Transverse colon (tissue), 4 donors: ENCODE data around the gene SLC25A4. TPM values are rescaled to one million over a fixed set of nuclear protein-coding genes. Genes with fewer than 3 reads are reported as not detected.

Experiments used
- DNase-seq: peaks from one replicate; pipeline ENCODE4 v3.0.0-alpha.2; 2019
- H3K27ac ChIP-seq, 4 donors: fragments of 200-600 bp; sonication (generic); 2 replicates each; pipeline ENCODE4 v1.5.1; 2016 to 2018; ENCODE audit warnings: inconsistent platforms in 4 of 4
- H3K27me3 ChIP-seq: fragments of 200-600 bp; sonication (generic); 2 replicates; pipeline ENCODE4 v1.5.1; 2017; ENCODE audit warnings: inconsistent platforms
- H3K36me3 ChIP-seq, 4 donors: fragments of 200-600 bp; sonication (generic); 2 replicates each; pipeline ENCODE4 v1.5.1; 2017 to 2019; ENCODE audit warnings: inconsistent platforms in 4 of 4
- H3K4me1 ChIP-seq, 4 donors: fragments of 200-600 bp; sonication (generic); 2 replicates each; pipeline ENCODE4 v1.5.1; 2017 to 2020; ENCODE audit warnings: inconsistent platforms in 4 of 4
- H3K4me3 ChIP-seq, 4 donors: fragments of 200-600 bp; sonication (generic); 1 replicate in 1 of 4; 2 replicates in 3 of 4; pipeline versions ENCODE4 v1.5.1 to v1.6.1; 2017 to 2019; ENCODE audit warnings: inconsistent platforms in 4 of 4
- H3K9me3 ChIP-seq, 2 donors: fragments of 200-600 bp; sonication (generic); 2 replicates each; pipeline ENCODE4 v1.5.1; 2017 to 2019; ENCODE audit warnings: inconsistent platforms in 2 of 2
- EP300 ChIP-seq: sonication (generic); formaldehyde crosslinking; IDR thresholded peaks from one replicate; pipeline ENCODE4 v1.6.1; 2017; ENCODE audit warnings: antibody characterized with exemption, low read depth
- POLR2A ChIP-seq: fragments of 450-650 bp; IDR thresholded peaks from one replicate; pipeline ENCODE4 v1.6.1; 2016; ENCODE audit warnings: antibody characterized with exemption, mild to moderate bottlenecking, moderate library complexity
- POLR2AphosphoS5 ChIP-seq, 3 donors: sonication (generic); formaldehyde crosslinking; IDR thresholded peaks; one replicate each; pipeline ENCODE4 v1.6.1; 2016; ENCODE audit warnings: antibody characterized with exemption in 3 of 3
- WGBS, 2 donors: methylation state at CpG; one replicate each; pipeline ENCODE4 v1.1.5; 2018; ENCODE audit warnings: low coverage in 1 of 2; 5-methylcytosine and 5-hydroxymethylcytosine counted together
- in situ Hi-C, 4 donors: fragments of 200-750 bp; cut with MboI; loops; one replicate each; pipeline versions ENCODE4 v1.15.0 to v1.15.1; 2017; ENCODE audit warnings: low sequenced_read_pairs in 3 of 4, low pct_ligation_motif_present in 1 of 4, low pct_unique_long_range_greater_than_20kb in 1 of 4
- intact Hi-C: fragments of 100-400 bp; cut with DNase I; formaldehyde crosslinking; loops from one replicate; pipeline ENCODE4 v1.15.1; 2023; ENCODE audit warnings: low total_unique reads
- total RNA-seq, 4 donors: library from RNA; depleted of rRNA; stranded (reverse); fragments of >200 nt; gene quantifications; one replicate each; pipeline ENCODE4 v1.1.0, GENCODE V29; 2016
- TF ChIP-seq, protein P1 (sequence below), 5 experiments: fragments of 200-600 bp in 3 of 5; fragments of 450-650 bp in 2 of 5; sonication (generic) in 3 of 5; IDR thresholded peaks; 1 replicate in 2 of 5; 2 replicates in 3 of 5; pipeline ENCODE4 v1.5.1; 2016 to 2017; ENCODE audit warnings: antibody characterized with exemption in 5 of 5, inconsistent platforms in 3 of 5, mild to moderate bottlenecking in 2 of 5, moderate library complexity in 1 of 5

The SLC25A4 gene
- total RNA-seq, 4 donors from 2014 or later = 20.9 to 57.6 (median 25.8) TPM

GRCh38 chr4:185138161-185138560 lies 4.9 kb upstream of the SLC25A4 start:
- no peak for DNase-seq
- no peak overlapping the region for H3K4me3 ChIP-seq
- 69 to 75% methylated on average over 6 to 10 of the region's 10 CpGs for WGBS, 2 donors
- intact Hi-C loops (loop anchor here (5.0 to 10.0 kb wide), 2 partner anchors 96 to 393 kb away; no protein-coding TSS in a partner anchor), in situ Hi-C loops (loop anchor here in 2 of 4 donors (10.0 kb wide), 1 partner anchor 103 kb away; no protein-coding TSS in a partner anchor)
- no peak overlapping the region for H3K27ac ChIP-seq
- no peaks in the 10 kb centered on the region for H3K36me3 ChIP-seq
- peaks cover 12% of the 10 kb centered on the region for H3K27me3 ChIP-seq
- H3K9me3 ChIP-seq = no peaks in the 10 kb centered on the region
- TF ChIP-seq POLR2A (no peak), POLR2AphosphoS5 (IDR thresholded peaks at IDR 0.05) (no peak), EP300 (no peak)
- TF ChIP-seq, protein P1, sequence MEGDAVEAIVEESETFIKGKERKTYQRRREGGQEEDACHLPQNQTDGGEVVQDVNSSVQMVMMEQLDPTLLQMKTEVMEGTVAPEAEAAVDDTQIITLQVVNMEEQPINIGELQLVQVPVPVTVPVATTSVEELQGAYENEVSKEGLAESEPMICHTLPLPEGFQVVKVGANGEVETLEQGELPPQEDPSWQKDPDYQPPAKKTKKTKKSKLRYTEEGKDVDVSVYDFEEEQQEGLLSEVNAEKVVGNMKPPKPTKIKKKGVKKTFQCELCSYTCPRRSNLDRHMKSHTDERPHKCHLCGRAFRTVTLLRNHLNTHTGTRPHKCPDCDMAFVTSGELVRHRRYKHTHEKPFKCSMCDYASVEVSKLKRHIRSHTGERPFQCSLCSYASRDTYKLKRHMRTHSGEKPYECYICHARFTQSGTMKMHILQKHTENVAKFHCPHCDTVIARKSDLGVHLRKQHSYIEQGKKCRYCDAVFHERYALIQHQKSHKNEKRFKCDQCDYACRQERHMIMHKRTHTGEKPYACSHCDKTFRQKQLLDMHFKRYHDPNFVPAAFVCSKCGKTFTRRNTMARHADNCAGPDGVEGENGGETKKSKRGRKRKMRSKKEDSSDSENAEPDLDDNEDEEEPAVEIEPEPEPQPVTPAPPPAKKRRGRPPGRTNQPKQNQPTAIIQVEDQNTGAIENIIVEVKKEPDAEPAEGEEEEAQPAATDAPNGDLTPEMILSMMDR (IDR thresholded peaks at IDR 0.05) = no peak
- peaks cover 0 to 8% (median 7%) of the 10 kb centered on the region in 4 donors for H3K4me1 ChIP-seq

- Histone ChIP-seq H3K36me3 (no peaks in the 10 kb centered on the region), H3K27me3 (peaks cover 12% of the 10 kb centered on the region), H3K4me3 (no peak overlapping the region), H3K27ac (no peak overlapping the region), H3K4me1 (peaks cover 5 to 19% (median 13%) of the 10 kb centered on the region in 4 donors), H3K9me3 (no peaks in the 10 kb centered on the region)
- no peak for TF ChIP-seq POLR2AphosphoS5 (IDR thresholded peaks at IDR 0.05)
- intact Hi-C loops = loop anchor here (5.0 to 10.0 kb wide), 2 partner anchors 97 to 395 kb away; no protein-coding TSS in a partner anchor
- DNase-seq = no peak
- in situ Hi-C loops = loop anchor here in 2 of 4 donors (10.0 kb wide), 1 partner anchor 105 kb away; no protein-coding TSS in a partner anchor
- WGBS, 2 donors = 72 to 87% methylated on average over 5 to 6 of the region's 6 CpGs
Observed at GRCh38 chr4:185139736-185140135, 3.3 kb upstream of the SLC25A4 start.

- 80 to 89% methylated on average over 6 of the region's 6 CpGs for WGBS, 2 donors
- peaks cover 12% of the 10 kb centered on the region for H3K27me3 ChIP-seq
- no peaks in the 10 kb centered on the region for H3K9me3 ChIP-seq
- intact Hi-C loops (no loop called here), in situ Hi-C loops (no loop called here)
- no peak overlapping the region for H3K4me3 ChIP-seq
- H3K4me1 ChIP-seq = peaks cover 8 to 30% (median 19%) of the 10 kb centered on the region in 4 donors
- DNase-seq = no peak
- TF ChIP-seq POLR2A (no peak), EP300 (no peak), POLR2AphosphoS5 (IDR thresholded peaks at IDR 0.05) (no peak)
- TF ChIP-seq, protein P1 (IDR thresholded peaks at IDR 0.05) = no peak
- H3K36me3 ChIP-seq = peaks cover 0 to 6% (median 0%) of the 10 kb centered on the region in 4 donors
- H3K27ac ChIP-seq = peak overlapping the region in 2 of 4 donors; percentile 90 to 92
Observed at GRCh38 chr4:185141777-185142176, 1.3 kb upstream of the SLC25A4 start.

DNA sequence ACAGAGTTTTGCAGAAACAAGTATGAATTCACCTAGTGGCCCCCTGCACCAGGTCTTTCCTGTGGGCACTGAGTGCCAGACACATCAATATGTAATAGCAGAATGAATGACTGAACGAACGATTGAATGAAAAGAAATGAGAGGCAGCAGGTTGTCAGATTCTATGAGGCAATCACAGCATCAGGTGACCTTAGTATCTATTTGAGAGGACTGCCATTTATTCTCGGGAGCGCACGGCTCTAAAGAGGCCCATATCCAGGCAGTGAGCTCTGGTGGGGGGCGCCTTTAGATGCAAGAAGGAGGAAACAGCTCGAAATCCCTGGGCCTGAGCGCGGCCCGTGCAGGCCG lies 528 bp upstream of the SLC25A4 start:
- Histone ChIP-seq H3K9me3 (no peaks in the 10 kb centered on the region), H3K36me3 (peaks cover 0 to 8% (median 0%) of the 10 kb centered on the region in 4 donors), H3K4me1 (peaks cover 8 to 30% (median 19%) of the 10 kb centered on the region in 4 donors), H3K27me3 (peaks cover 8% of the 10 kb centered on the region), H3K4me3 (peak overlapping the region; percentile 32 to 76 (median 58)), H3K27ac (peak overlapping the region; percentile 82 to 92 (median 87))
- TF ChIP-seq, protein P1 (IDR thresholded peaks at IDR 0.05) = no peak
- TF ChIP-seq EP300 (no peak), POLR2AphosphoS5 (IDR thresholded peaks at IDR 0.05) (no peak)
- intact Hi-C loops (no loop called here), in situ Hi-C loops (no loop called here)
- no peak for DNase-seq
- 2 to 15% methylated on average over 5 to 11 of the region's 11 CpGs for WGBS, 2 donors

DNA sequence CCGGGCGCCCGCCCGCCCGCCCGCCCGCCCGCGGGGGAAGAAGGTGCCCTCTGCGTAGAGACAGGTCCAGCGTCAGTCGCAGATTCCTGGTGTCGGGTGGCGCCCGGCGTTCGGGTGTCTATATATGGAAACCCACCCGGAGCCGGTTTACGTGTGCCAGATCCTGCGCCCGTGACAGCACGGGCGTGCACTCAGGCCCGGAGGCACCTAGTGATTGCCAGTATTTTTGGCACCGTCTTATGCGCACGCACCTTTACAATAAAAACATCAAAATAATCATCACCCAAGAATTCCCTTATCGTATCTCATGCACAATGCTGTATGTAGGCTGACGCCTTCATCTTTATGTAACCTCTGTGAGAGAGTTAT lies 519 bp downstream of the SLC25A4 start:
- H3K4me3 ChIP-seq = peak overlapping the region; percentile 29 to 76 (median 58)
- H3K27me3 ChIP-seq = peaks cover 7% of the 10 kb centered on the region
- TF ChIP-seq POLR2A (no peak), EP300 (no peak), POLR2AphosphoS5 (IDR thresholded peaks at IDR 0.05) (peak in 2 of 3 donors; percentile 8 to 35)
- TF ChIP-seq, protein P1 (IDR thresholded peaks at IDR 0.05) = no peak
- 4% methylated on average over 7 to 16 of the region's 30 CpGs for WGBS, 2 donors
- peaks cover 8 to 30% (median 19%) of the 10 kb centered on the region in 4 donors for H3K4me1 ChIP-seq
- peaks cover 0 to 8% (median 0%) of the 10 kb centered on the region in 4 donors for H3K36me3 ChIP-seq
- H3K27ac ChIP-seq = peak overlapping the region; percentile 82 to 92 (median 87)
- H3K9me3 ChIP-seq = no peaks in the 10 kb centered on the region
- in situ Hi-C loops = no loop called here
- DNase-seq = peak; percentile 58
- intact Hi-C loops = no loop called here
